ENCODE data around the gene RNASE8. TPM values are rescaled to one million over a fixed set of nuclear protein-coding genes. Genes with fewer than 3 reads are reported as not detected.
"Not testable (repeated sequence)": the region's sequence is repeated elsewhere in the genome, so short reads cannot be mapped to it uniquely, and the experiment has no call there.

The RNASE8 gene
- not detected for total RNA-seq

- DNase-seq: no peak
These were observed at the start of gene RNASE8 for GRCh38 chr14:21057803-21058675. Gene RNASE8, plus strand, starts transcription at chr14:21057822. Its CDS starts 71 bp downstream, at chr14:21057893.

DNA sequence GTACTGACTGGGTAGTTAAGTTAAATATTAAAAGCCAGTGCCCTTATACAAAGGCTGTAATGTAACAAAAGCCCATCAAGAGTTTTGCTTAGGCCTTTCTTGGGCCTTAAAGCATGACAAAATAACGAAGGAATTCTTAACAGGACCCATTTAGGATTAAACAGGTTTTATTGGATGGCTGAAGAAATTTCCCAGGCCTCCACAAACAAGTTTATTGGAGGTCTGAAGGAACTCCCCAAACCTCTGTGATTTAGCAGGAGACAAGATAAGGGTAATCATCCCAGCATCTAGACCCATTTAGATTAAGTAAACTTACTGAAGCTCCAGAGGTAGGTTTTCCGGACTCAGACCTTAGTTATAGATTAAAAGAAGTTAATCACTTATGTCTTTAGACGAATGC is 47.9 kb upstream of the RNASE8 start:
- DNase-seq: not testable (repeated sequence)

GRCh38 chr14:21011136-21011535 is 46.5 kb upstream of the RNASE8 start:
- no peak for DNase-seq

GRCh38 chr14:21014761-21015190 is 42.8 kb upstream of the RNASE8 start:
- DNase-seq: peak; percentile 85

GRCh38 chr14:21015312-21015711 is 42.3 kb upstream of the RNASE8 start:
- DNase-seq: no peak

- no peak for DNase-seq
These were observed 41.0 kb upstream of the RNASE8 start for GRCh38 chr14:21016413-21017190.

DNA sequence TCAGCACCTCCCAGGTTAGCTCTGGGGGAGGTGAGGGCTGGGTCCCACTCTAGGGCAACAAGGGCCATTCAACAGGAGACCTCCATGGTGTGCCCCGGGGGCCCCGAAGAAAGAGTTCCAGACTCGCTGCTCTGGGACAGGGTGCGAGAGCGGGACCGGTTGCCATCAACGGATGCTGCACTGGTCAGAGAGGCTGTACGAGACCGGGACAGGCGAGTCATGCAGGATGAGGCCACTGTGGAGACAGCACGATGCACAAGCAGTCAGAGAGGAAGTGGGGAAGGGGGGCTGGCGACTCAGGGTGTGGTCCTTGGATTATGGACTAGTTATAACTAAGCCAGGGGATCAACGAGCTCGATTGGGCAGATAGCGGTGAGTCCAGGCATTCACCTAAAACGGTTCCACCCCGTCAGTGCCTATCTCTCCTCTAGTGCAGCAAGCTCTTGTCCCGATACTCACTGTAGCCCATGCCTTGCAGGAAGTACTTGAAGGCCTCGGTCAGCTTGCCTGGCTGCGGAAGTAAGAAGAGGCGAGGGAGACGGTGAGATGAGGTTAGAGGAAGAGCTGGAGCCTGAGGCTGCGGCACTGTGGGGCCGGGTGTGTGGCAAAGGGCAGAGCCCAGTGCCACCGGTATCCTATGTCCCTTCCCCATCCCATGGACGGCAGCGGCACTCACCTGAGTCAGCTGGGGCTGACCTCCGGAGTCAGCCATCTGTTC is 39.9 kb upstream of the RNASE8 start:
- DNase-seq: no peak

DNA sequence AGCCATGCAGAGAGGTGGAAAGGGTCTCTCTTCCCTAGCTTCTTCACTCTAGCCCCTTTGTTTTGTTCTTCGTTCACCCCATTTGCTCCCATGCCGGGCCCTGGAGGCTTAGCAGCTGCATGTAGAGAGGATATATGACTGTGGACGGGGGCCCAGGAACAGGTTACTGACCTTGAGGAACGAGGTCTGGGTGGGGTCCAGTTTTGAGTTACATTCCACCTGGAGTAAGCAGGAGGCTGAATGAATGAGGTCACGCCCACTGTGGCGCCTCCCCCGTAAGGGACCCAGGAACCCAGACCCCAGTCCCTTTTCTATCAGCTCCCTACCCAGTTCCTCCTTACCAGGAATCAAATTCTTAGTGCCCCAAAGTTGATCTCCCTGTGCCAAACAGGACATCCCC is 39.3 kb upstream of the RNASE8 start:
- DNase-seq: no peak

GRCh38 chr14:21018781-21019180 is 38.8 kb upstream of the RNASE8 start:
- no peak for DNase-seq

DNA sequence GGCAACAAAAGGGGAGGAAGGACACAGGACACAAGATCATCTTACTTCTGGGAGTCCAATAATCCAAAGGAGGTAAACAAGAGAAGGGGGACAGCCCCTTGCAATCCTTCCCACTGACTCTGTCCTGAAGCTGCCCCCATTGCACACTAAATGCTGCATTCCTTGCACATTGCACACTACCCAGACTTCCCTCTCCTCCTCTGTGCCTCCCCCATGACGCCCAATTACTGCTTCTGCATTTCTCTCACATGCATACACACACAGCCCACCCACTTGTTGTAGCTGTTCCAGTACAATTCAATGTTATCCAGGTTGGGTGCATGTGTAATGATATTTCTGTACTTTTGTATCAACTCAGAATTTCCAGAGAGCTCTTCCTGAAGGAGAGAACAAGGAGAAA is 38.3 kb upstream of the RNASE8 start:
- no peak for DNase-seq

GRCh38 chr14:21020977-21021545 is 36.6 kb upstream of the RNASE8 start:
- no peak for DNase-seq

DNA sequence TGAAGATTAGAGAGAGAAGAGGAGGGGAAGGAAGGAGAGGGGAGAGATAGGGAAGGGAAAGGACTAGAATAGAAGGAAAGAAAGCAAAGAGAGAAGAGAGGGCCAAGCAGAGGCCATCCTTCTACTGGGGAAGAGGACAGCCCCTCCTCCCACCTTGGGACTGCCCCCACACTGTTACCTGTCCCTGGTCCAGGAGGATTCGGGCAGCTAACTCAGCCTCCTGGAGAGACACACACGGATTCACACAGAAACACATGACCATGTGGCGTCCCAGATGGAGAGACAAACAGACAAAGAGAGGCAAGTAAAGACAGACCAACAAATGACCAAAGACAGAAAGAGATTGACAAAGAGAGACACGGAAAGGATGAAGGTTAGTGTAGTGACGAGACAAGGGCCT is 34.9 kb upstream of the RNASE8 start:
- DNase-seq: no peak

GRCh38 chr14:21023174-21023573 is 34.4 kb upstream of the RNASE8 start:
- DNase-seq: no peak

DNA sequence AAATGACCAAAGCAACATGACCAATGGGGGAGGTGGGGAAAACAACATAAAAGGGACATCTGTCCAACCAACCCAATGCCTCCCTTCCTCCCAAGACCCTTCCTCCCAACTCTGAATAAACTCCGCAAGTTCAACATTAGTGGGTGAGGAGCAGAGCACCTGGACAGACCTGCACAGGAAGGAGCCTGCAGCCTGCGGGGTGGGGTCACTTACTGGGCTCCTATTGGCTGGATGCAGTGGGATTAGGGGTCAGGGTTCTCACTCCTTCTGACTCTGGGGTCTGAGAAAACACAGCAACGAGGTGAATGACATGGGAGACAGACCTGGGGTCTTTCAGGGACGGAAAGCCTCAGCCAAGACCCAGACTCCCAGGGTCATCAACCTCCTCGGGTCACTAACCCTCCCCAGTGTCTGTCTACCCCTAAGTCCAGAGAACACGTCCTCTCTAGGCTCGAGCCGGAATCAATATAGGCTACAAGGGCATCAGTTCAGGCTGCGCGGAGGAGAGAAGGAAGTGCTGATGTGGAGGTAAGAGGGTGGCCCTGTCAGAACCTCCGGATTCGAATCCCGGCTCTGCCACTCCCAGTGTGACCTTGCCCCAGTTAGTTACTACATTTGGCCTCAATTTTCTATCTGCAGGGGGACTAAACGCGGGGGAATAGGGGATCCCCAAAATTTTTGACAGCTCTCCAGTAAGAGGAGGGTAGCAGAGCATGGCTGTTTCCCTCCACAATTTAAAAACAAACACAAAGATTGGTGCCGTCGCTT is 33.6 kb upstream of the RNASE8 start:
- DNase-seq: no peak

- DNase-seq: peak; percentile 21
These were observed 32.8 kb upstream of the RNASE8 start, which contains the start of gene NDRG2 for GRCh38 chr14:21024585-21025370. Gene NDRG2, minus strand, starts transcription at chr14:21025061. Its CDS starts 1,746 bp downstream, at chr14:21023315.

- DNase-seq: no peak
These were observed 32.0 kb upstream of the RNASE8 start for GRCh38 chr14:21025371-21026273.

DNA sequence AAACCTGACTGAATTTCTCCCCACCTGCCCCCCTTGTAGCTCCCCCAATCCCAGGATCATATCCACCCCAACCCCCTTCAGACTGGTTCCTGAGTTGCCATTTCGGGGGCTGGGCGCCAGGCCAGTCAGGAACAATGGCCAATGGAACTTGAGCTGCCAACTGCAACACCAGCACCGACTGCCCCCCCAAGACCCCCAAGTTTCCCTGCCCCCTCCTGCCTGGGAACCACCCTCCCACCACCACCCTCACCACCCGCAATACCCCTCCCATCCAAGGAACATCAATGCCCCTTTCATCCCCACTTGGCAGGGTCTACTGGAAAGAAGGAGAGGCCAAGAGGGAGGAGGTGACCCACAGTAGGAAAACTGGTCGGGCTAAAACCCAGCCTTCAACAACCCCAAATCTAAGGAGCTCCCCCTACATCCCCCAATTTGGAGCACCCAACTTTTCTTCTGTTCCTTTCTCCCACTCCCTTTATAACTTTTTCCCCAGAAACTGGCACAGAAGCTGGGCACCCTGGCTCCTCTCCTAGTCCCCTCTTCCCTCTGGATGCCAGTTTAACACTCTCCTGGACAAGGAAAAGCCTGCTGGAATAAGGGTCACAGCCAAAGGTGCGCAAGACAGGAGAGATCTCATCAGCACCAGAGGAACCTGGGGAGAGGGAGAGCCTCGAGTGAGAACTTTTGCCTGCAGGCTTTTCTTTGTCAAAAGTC is 31.2 kb upstream of the RNASE8 start:
- peak; percentile 30 for DNase-seq

GRCh38 chr14:21026988-21027315 is 30.7 kb upstream of the RNASE8 start:
- DNase-seq: no peak

DNA sequence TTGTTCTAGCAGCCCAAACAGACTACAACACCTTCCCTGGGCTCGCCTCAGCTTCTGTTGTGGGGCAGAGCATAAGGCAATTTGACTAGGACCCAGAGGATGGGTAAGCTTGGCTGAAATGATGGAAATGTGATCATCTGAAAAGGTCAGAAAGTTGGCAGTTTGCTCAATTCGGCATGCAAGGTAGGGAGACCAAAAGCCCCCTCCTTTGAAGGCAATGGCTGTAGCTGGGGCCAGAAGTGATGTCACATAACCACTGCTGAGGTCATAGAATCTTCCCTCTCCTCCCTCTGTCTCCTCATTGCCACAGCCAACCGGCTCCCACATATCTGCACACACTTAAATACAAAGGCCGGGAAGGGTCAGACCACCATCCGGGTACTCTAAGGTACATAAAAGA is 27.7 kb upstream of the RNASE8 start, which contains the start of gene TPPP2:
Gene TPPP2 (plus strand): TSS at position 301 of the 400 bp plus-strand sequence. CDS start 365 bp downstream, outside the sequence.
- no peak for DNase-seq

Data from skin of body (tissue), 2 donors.